NB4 (cell line): ENCODE measurements around the gene TRAPPC12.

Source experiments
- DNase-seq: peaks from one replicate; pipeline ENCODE4 v3.0.0; 2010; ENCODE audit warnings: low read depth
- H3K4me3 ChIP-seq: one replicate; pipeline ENCODE4 v1.5.1; 2011; ENCODE audit warnings: mild to moderate bottlenecking, low read depth, low read length, moderate library complexity
- CTCF ChIP-seq: IDR thresholded peaks from one replicate; pipeline ENCODE4 v1.5.1; 2012; ENCODE audit warnings: low read depth, low read length
- MAX ChIP-seq: IDR thresholded peaks from 2 replicates; pipeline ENCODE4 v1.6.1; 2011; ENCODE audit warnings: low read depth, low read length
- MYC ChIP-seq: IDR thresholded peaks from 2 replicates; pipeline ENCODE4 v1.6.1; 2011; ENCODE audit warnings: low read depth, low read length
- POLR2A ChIP-seq: IDR thresholded peaks from 2 replicates; pipeline ENCODE4 v1.6.1; 2011; ENCODE audit warnings: mild to moderate bottlenecking; ENCODE audit not compliant: insufficient read length; ENCODE audit errors: extremely low read depth

The TRAPPC12 gene

GRCh38 chr2:3420076-3420768, 40.7 kb downstream of the TRAPPC12 start:
- no peak overlapping the region for H3K4me3 ChIP-seq
- no peak for TF ChIP-seq MAX
- DNase-seq, result no peak

- no peak for TF ChIP-seq CTCF
- TF ChIP-seq MYC, result no peak
- no peak for TF ChIP-seq POLR2A
- no peak for TF ChIP-seq MAX
- no peak for DNase-seq
- H3K4me3 ChIP-seq, result no peak overlapping the region
These were observed 41.4 kb downstream of the TRAPPC12 start for GRCh38 chr2:3420769-3421397.

GRCh38 chr2:3421580-3421979, 42.1 kb downstream of the TRAPPC12 start:
- no peak for DNase-seq
- no peak overlapping the region for H3K4me3 ChIP-seq
- TF ChIP-seq MAX (no peak), MYC (no peak), POLR2A (no peak), CTCF (no peak)

- no peak overlapping the region for H3K4me3 ChIP-seq
- DNase-seq, result peak; percentile 24
- no peak for TF ChIP-seq MAX
- TF ChIP-seq CTCF, result no peak
- TF ChIP-seq POLR2A, result no peak
- no peak for TF ChIP-seq MYC
These were observed 42.8 kb downstream of the TRAPPC12 start for GRCh38 chr2:3422161-3422779.

GRCh38 chr2:3423492-3424170, 44.1 kb downstream of the TRAPPC12 start:
- no peak overlapping the region for H3K4me3 ChIP-seq
- TF ChIP-seq MAX (no peak), POLR2A (no peak), MYC (no peak), CTCF (peak; percentile 99)
- DNase-seq, result peak; percentile 73

GRCh38 chr2:3424171-3424795, 44.8 kb downstream of the TRAPPC12 start:
- DNase-seq, result no peak
- H3K4me3 ChIP-seq, result no peak overlapping the region
- TF ChIP-seq CTCF, result no peak
- TF ChIP-seq MYC, result no peak
- TF ChIP-seq MAX, result no peak
